ENCODE measurements around the gene CD302.

DNA sequence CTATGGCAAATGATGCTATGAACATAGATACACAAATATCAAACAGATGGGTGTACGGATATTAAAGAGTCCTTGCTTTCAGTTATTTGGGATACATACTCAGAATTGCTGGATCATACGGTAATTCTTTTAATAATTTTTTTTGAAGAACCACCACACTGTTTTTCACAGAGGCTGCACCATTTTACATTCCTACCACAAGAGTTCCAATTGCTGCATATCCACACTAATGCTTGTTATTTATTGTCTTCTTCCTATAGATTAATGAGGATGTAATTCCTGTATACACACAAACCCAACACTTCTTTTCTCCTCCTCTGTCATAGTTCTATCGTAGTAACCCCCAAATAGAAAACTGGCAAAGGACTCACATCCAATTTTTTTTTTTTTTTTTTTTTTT, 21.7 kb downstream of the CD302 start:
- TF ChIP-seq EZH2 (IDR thresholded peaks at IDR 0.05; ENCODE audit: insufficient read depth, low read length): no peak
- TF ChIP-seq, protein P1, sequence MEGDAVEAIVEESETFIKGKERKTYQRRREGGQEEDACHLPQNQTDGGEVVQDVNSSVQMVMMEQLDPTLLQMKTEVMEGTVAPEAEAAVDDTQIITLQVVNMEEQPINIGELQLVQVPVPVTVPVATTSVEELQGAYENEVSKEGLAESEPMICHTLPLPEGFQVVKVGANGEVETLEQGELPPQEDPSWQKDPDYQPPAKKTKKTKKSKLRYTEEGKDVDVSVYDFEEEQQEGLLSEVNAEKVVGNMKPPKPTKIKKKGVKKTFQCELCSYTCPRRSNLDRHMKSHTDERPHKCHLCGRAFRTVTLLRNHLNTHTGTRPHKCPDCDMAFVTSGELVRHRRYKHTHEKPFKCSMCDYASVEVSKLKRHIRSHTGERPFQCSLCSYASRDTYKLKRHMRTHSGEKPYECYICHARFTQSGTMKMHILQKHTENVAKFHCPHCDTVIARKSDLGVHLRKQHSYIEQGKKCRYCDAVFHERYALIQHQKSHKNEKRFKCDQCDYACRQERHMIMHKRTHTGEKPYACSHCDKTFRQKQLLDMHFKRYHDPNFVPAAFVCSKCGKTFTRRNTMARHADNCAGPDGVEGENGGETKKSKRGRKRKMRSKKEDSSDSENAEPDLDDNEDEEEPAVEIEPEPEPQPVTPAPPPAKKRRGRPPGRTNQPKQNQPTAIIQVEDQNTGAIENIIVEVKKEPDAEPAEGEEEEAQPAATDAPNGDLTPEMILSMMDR (IDR thresholded peaks at IDR 0.05; ENCODE audit: insufficient read depth, low read depth, low read length): peak; percentile 12

Data from astrocyte (in vitro differentiated cells and primary cell).